ENCODE measurements around the gene PLEKHA3.

The PLEKHA3 gene

DNA sequence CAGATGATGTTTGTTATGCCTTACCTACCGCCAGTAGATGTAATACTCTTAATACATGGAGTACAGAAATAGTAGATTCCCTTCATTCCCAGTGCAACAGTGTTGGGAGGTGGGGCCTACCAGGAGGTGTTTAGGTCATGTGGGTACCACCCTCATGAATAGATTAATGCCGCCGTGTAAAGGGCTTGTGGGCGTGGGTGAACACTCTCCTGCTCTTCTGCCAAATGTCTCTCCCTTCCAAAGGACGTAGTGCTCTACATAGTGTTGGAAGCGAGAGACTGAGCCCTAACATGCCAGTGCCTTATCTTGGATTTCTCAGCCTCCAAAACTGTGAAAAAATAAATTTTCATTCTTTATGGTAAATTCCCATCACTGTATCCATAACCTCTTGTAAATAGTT is 30.1 kb downstream of the PLEKHA3 start:
- no peak for TF ChIP-seq CTCF (IDR thresholded peaks at IDR 0.05; ENCODE audit: low read depth, low read length)
- no peak overlapping the region for H3K4me3 ChIP-seq (ENCODE audit: low read depth, low read length)

- no peak for TF ChIP-seq CTCF (IDR thresholded peaks at IDR 0.05; ENCODE audit: low read depth, low read length)
- H3K4me3 ChIP-seq (ENCODE audit: low read depth, low read length) = no peak overlapping the region
These were observed 32.2 kb downstream of the PLEKHA3 start for GRCh38 chr2:178512484-178512883.

GRCh38 chr2:178513876-178514275 is 33.6 kb downstream of the PLEKHA3 start:
- no peak for TF ChIP-seq CTCF (IDR thresholded peaks at IDR 0.05; ENCODE audit: low read depth, low read length)

DNA sequence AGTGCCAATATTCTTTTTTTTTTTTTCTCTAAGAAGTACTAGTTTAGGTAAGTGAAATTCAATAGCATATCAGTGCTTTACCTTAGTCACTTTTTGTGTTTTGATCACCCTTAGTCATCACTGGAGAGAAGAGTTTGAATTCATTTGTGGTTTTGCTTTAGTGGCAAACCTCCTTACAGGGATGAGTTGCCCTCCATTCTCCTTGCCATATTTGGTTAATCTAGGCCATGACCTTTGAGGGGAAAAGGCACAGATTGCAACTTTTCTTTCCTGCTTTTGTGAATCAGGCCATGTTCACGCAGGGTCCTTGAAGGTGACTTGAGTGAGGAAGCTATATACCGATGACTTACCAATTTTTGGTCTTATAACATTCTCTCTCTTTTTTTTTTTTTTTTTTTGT is 34.4 kb downstream of the PLEKHA3 start:
- TF ChIP-seq CTCF (IDR thresholded peaks at IDR 0.05; ENCODE audit: low read depth, low read length) = no peak

More at GRCh38 chr2:178513876-178514275, 33.6 kb downstream of the PLEKHA3 start:
- H3K4me3 ChIP-seq (ENCODE audit: low read depth, low read length) = no peak overlapping the region

GRCh38 chr2:178517496-178517895 is 37.2 kb downstream of the PLEKHA3 start:
- H3K4me3 ChIP-seq (ENCODE audit: low read depth, low read length) = no peak overlapping the region
- TF ChIP-seq CTCF (IDR thresholded peaks at IDR 0.05; ENCODE audit: low read depth, low read length) = no peak

More for the DNA sequence above, 34.4 kb downstream of the PLEKHA3 start:
- no peak overlapping the region for H3K4me3 ChIP-seq (ENCODE audit: low read depth, low read length)

GRCh38 chr2:178521304-178522150 is 41.3 kb downstream of the PLEKHA3 start:
- TF ChIP-seq CTCF (IDR thresholded peaks at IDR 0.05; ENCODE audit: low read depth, low read length) = no peak
- H3K4me3 ChIP-seq (ENCODE audit: low read depth, low read length) = no peak overlapping the region

DNA sequence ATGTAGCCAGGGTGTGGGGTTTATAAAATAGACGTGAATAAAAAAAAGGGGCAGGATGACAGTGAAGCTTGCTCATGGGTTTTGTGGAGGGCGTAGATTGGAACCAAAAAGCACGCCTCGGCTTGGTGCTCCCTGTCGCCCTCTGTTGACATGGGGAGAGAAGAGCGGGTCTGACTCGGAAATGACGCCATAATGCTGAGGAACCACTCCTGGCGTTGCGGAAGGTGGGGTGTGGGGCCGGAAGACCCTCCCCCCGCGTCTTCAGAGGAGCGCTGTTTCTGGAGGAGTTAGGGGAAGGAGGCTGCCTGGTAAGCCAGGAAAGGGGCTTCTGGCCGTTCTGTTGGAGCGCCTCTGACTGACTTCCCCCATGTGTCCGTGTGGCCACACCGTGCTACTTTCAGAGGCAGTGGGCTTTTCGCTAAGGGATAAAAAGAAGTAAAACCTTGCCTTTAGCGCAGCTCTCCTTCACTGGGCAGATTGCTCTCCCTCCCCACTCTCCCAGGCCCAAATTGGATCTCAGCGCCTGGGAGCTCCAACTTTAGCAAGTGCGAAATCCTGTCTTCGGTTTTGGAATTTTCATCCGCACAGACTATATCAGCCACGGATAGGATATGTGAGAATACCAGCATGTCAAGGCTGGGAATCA is 42.8 kb downstream of the PLEKHA3 start:
- peak; percentile 83 for TF ChIP-seq CTCF (IDR thresholded peaks at IDR 0.05; ENCODE audit: low read depth, low read length)

More for the DNA sequence above, 42.8 kb downstream of the PLEKHA3 start:
- peak overlapping the region; percentile 73 for H3K4me3 ChIP-seq (ENCODE audit: low read depth, low read length)
